ENCODE results near the gene CFAP299. TPM values are rescaled to one million over a fixed set of nuclear protein-coding genes. Genes with fewer than 3 reads are reported as not detected.
"Not testable (repeated sequence)": the region's sequence is repeated elsewhere in the genome, so short reads cannot be mapped to it uniquely, and the experiment has no call there.

The CFAP299 gene
- total and polyA plus RNA-seq, 2 of the 13 experiments (the other 11 are each of a cell fraction or from before 2014, with no cell fraction given) = not detected

GRCh38 chr4:80798082-80798481 is 462.6 kb downstream of the CFAP299 start (continued):
- TF ChIP-seq PHB2 (IDR thresholded peaks at IDR 0.05; ENCODE audit: partially characterized antibody) = no peak
- TF ChIP-seq ZNF431 (CRISPR knock-in tag; IDR thresholded peaks at IDR 0.05; ENCODE audit: borderline replicate concordance, low read depth) = no peak
- TF ChIP-seq, protein P1, sequence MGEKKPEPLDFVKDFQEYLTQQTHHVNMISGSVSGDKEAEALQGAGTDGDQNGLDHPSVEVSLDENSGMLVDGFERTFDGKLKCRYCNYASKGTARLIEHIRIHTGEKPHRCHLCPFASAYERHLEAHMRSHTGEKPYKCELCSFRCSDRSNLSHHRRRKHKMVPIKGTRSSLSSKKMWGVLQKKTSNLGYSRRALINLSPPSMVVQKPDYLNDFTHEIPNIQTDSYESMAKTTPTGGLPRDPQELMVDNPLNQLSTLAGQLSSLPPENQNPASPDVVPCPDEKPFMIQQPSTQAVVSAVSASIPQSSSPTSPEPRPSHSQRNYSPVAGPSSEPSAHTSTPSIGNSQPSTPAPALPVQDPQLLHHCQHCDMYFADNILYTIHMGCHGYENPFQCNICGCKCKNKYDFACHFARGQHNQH (CRISPR knock-in tag; IDR thresholded peaks at IDR 0.05) = no peak
- TF ChIP-seq PTBP1 (IDR thresholded peaks at IDR 0.05; ENCODE audit: low read depth, low read length, poor library complexity, severe bottlenecking) = no peak

DNA sequence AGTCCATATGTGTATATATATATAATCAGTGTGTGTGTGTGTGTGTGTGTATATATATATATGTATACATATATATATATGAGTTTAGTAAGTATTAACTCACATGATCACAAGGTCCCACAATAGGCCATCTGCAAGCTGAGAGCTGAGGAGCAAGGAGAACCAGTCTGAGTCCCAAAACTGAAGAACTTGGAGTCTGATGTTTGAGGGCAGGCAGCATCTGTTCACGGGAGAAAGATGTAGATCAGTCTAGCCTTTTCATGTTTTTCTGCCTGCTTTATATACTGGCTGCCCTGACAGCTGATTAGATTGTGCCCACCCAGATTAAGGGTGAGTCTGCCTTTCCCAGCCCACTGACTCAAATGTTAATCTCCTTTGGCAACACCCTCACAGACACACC is 465.2 kb downstream of the CFAP299 start:
- H2AFZ ChIP-seq (ENCODE audit: low read length); H3K36me3 ChIP-seq (replicated peaks in 1 of 2; ENCODE audit: control insufficient read depth in 1 of 2, insufficient read depth in 2 of 2, low read length in 2 of 2); H3K27ac ChIP-seq (ENCODE audit: extremely low read length, insufficient read depth, low read length); H3K79me2 ChIP-seq (ENCODE audit: insufficient read depth, low read length); H3K9me3 ChIP-seq (ENCODE audit: low read length); BruUV-seq (replicated peaks); H3K4me1 ChIP-seq (ENCODE audit: insufficient read depth, low read length); in situ Hi-C loops (cut with HindIII; ENCODE audit: extremely low pct_ligation_motif_present, low pct_unique_long_range_greater_than_20kb); H3K27me3 ChIP-seq (ENCODE audit: control insufficient read depth in 1 of 2, insufficient read depth in 2 of 2, low read length in 2 of 2); CTCF ChIA-PET (ENCODE audit: low intra/inter-chr PET ratio, low total read pairs); DNase-seq (ENCODE audit: low spot score); ATAC-seq; H3K9ac ChIP-seq (ENCODE audit: insufficient read depth, low read depth, low read length); H3K4me3 ChIP-seq (replicated peaks in 1 of 3; ENCODE audit: insufficient read depth in 1 of 3, low read depth in 2 of 3, low read length in 3 of 3); H4K20me1 ChIP-seq (ENCODE audit: insufficient read depth, low read length); FAIRE-seq; H3K4me2 ChIP-seq (ENCODE audit: low read depth, low read length); intact Hi-C loops (cut with micrococcal nuclease; ENCODE audit: unreplicated experiment); POLR2A ChIA-PET: not testable (repeated sequence)
- WGBS (ENCODE audit: low lambda C conversion rate) = 45% methylated on average over 1 of the region's 1 CpG

DNA sequence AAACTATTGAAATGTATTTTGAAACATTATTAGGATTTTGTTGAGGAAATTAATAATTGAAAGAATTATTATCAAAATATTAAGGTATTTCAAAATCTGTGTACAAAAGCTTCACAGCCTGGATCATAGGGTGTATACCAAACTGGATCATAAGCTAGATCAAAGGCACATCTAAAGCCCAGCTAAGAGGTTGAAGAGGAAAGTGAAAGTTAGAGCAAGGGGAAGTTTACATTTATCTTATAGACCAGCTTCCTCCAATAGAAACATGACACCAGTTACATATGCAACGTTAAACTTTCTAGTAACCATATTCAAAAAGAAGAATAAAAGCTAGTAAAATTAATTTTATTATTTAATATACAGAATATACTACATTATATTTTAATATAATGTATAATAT is 467.8 kb downstream of the CFAP299 start:
- Histone ChIP-seq H3K27ac (ENCODE audit: extremely low read length, insufficient read depth, low read length) (no peak overlapping the region), H4K20me1 (ENCODE audit: insufficient read depth, low read length) (no peaks in the 10 kb centered on the region), H3K4me3 (replicated peaks in 1 of 3; ENCODE audit: insufficient read depth in 1 of 3, low read depth in 2 of 3, low read length in 3 of 3) (no peak overlapping the region), H3K79me2 (ENCODE audit: insufficient read depth, low read length) (no peaks in the 10 kb centered on the region), H3K27me3 (ENCODE audit: control insufficient read depth in 1 of 2, insufficient read depth in 2 of 2, low read length in 2 of 2) (no peaks in the 10 kb centered on the region), H3K9ac (ENCODE audit: insufficient read depth, low read depth, low read length) (no peak overlapping the region), H3K4me1 (ENCODE audit: insufficient read depth, low read length) (no peaks in the 10 kb centered on the region), H3K36me3 (replicated peaks in 1 of 2; ENCODE audit: control insufficient read depth in 1 of 2, insufficient read depth in 2 of 2, low read length in 2 of 2) (no peaks in the 10 kb centered on the region), H3K4me2 (ENCODE audit: low read depth, low read length) (no peak overlapping the region), H3K9me3 (ENCODE audit: low read length) (no peaks in the 10 kb centered on the region), H2AFZ (ENCODE audit: low read length) (no peak overlapping the region)
- FAIRE-seq (no peak), ATAC-seq (no peak), DNase-seq (ENCODE audit: low spot score) (no peak)
- ChIA-PET POLR2A (no interaction called here), CTCF (ENCODE audit: low intra/inter-chr PET ratio, low total read pairs) (no interaction called here)
- WGBS (ENCODE audit: low lambda C conversion rate) = 3% methylated on average over 1 of the region's 1 CpG
- intact Hi-C loops (cut with micrococcal nuclease; ENCODE audit: unreplicated experiment) (no loop called here), in situ Hi-C loops (cut with HindIII; ENCODE audit: extremely low pct_ligation_motif_present, low pct_unique_long_range_greater_than_20kb) (no loop called here)
- no TSS peak for BruUV-seq (replicated peaks)
- TF ChIP-seq ATAD3A (CRISPR knock-in tag; IDR thresholded peaks at IDR 0.05) (no peak), PRPF4 (IDR thresholded peaks at IDR 0.05; ENCODE audit: low read depth, low read length, poor library complexity, severe bottlenecking) (no peak), ZMYM4 (CRISPR knock-in tag; IDR thresholded peaks at IDR 0.05) (no peak), ZNF367 (CRISPR knock-in tag; IDR thresholded peaks at IDR 0.05; ENCODE audit: borderline replicate concordance) (no peak), MAFG (CRISPR knock-in tag; IDR thresholded peaks at IDR 0.05) (no peak), RARG (CRISPR knock-in tag; IDR thresholded peaks at IDR 0.05; ENCODE audit: low read depth) (no peak), ATF4 (CRISPR knock-in tag; IDR thresholded peaks at IDR 0.05) (no peak)
- TF ChIP-seq, protein P2, sequence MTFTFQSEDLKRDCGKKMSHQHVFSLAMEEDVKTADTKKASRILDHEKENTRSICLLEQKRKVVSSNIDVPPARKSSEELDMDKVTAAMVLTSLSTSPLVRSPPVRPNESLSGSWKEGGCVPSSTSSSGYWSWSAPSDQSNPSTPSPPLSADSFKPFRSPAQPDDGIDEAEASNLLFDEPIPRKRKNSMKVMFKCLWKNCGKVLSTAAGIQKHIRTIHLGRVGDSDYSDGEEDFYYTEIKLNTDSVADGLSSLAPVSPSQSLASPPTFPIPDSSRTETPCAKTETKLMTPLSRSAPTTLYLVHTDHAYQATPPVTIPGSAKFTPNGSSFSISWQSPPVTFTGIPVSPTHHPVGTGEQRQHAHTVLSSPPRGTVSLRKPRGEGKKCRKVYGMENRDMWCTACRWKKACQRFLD (CRISPR knock-in tag; IDR thresholded peaks at IDR 0.05; ENCODE audit: borderline replicate concordance) = no peak
- TF ChIP-seq, protein P3, sequence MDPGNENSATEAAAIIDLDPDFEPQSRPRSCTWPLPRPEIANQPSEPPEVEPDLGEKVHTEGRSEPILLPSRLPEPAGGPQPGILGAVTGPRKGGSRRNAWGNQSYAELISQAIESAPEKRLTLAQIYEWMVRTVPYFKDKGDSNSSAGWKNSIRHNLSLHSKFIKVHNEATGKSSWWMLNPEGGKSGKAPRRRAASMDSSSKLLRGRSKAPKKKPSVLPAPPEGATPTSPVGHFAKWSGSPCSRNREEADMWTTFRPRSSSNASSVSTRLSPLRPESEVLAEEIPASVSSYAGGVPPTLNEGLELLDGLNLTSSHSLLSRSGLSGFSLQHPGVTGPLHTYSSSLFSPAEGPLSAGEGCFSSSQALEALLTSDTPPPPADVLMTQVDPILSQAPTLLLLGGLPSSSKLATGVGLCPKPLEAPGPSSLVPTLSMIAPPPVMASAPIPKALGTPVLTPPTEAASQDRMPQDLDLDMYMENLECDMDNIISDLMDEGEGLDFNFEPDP (CRISPR knock-in tag; conservative IDR thresholded peaks at IDR 0.05) = no peak

Data from HepG2 (cell line).